Measurements from ENCODE around the gene FPGS. TPM values are rescaled to one million over a fixed set of nuclear protein-coding genes. Genes with fewer than 3 reads are reported as not detected.
A peak's percentile ranks its signal among the peaks of the same experiment; 100 is the strongest.

FPGS gene
- total and polyA plus RNA-seq, 8 donors: 29.1 to 235 (median 70.4) TPM

DNA sequence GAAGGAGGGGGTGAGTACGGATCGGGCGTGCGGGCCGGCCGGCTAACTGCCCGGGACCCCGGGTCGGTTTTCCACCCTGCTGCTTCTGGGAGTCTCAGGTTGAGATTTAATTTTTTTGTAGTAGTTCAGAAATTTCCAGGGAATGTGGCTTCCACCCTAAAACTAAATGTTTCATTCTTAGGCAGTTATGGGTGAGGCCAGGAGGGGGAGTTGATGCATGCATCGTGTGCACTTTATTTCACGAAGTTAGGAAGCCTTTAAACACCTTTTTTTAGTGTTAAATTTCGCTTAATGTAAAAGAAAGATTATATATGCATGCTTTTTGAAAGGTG is 15.9 kb upstream of the FPGS start:
- 1 to 2% (median 1%) methylated on average over 12 of the region's 12 CpGs for WGBS, 5 donors
- H3K4me1 ChIP-seq: peaks cover 18 to 72% (median 46%) of the 10 kb centered on the region in 4 donors
- H3K27ac ChIP-seq: peak overlapping the region; percentile 93 to 99 (median 97)
- intact Hi-C loops (cut with DNase I; ENCODE audit: low total_unique reads): no loop called here
- peak in 1 of 2 donors; percentile 48 for DNase-seq
- no peak for TF ChIP-seq POLR2A (IDR thresholded peaks at IDR 0.05)
- TF ChIP-seq, protein P1, sequence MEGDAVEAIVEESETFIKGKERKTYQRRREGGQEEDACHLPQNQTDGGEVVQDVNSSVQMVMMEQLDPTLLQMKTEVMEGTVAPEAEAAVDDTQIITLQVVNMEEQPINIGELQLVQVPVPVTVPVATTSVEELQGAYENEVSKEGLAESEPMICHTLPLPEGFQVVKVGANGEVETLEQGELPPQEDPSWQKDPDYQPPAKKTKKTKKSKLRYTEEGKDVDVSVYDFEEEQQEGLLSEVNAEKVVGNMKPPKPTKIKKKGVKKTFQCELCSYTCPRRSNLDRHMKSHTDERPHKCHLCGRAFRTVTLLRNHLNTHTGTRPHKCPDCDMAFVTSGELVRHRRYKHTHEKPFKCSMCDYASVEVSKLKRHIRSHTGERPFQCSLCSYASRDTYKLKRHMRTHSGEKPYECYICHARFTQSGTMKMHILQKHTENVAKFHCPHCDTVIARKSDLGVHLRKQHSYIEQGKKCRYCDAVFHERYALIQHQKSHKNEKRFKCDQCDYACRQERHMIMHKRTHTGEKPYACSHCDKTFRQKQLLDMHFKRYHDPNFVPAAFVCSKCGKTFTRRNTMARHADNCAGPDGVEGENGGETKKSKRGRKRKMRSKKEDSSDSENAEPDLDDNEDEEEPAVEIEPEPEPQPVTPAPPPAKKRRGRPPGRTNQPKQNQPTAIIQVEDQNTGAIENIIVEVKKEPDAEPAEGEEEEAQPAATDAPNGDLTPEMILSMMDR (IDR thresholded peaks at IDR 0.05): no peak
- H3K36me3 ChIP-seq: peaks cover 47 to 50% (median 48%) of the 10 kb centered on the region in 4 donors
- no peaks in the 10 kb centered on the region for H3K9me3 ChIP-seq
- H3K27me3 ChIP-seq: no peaks in the 10 kb centered on the region
- H3K4me3 ChIP-seq: peak overlapping the region; percentile 97 to 100 (median 99)

DNA sequence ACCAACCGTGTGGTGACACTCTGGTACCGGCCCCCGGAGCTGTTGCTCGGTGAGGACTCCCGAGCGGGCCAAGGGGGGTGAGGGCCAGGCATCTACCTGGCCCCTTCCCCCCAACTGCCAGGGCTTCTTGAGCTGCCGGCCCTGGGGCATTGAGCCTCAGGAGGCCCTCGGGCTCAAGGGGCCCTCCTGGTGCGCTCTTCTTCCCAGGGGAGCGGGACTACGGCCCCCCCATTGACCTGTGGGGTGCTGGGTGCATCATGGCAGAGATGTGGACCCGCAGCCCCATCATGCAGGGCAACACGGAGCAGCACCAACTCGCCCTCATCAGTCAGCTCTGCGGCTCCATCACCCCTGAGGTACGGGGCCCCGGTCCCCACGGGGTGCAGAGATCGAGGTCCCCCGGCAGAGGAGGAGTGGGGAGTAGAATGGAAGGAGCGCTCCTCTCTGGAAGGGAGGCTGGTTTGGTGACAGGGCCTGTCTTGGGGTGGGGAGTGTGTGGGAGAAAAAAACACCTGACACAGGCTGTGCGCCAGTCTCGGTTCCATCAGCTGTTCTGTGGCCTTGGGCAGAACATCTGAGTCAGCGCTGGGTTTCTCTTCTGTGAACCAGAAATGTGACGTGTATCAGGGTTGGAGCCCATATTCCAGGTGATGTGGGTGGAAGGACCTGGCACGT is 14.2 kb upstream of the FPGS start:
- Histone ChIP-seq H3K27me3 (no peaks in the 10 kb centered on the region), H3K4me3 (no peak overlapping the region), H3K36me3 (peaks cover 56 to 64% (median 58%) of the 10 kb centered on the region in 4 donors), H3K9me3 (no peaks in the 10 kb centered on the region), H3K4me1 (peaks cover 22 to 75% (median 52%) of the 10 kb centered on the region in 4 donors), H3K27ac (no peak overlapping the region)
- intact Hi-C loops (cut with DNase I; ENCODE audit: low total_unique reads): no loop called here
- TF ChIP-seq POLR2AphosphoS5 (IDR thresholded peaks at IDR 0.05) (no peak), POLR2A (IDR thresholded peaks at IDR 0.05) (no peak), EP300 (IDR thresholded peaks at IDR 0.05) (no peak)
- TF ChIP-seq, protein P1 (IDR thresholded peaks at IDR 0.05): no peak
- 88 to 91% (median 89%) methylated on average over 15 to 26 of the region's 26 CpGs for whole genome bisulfite sequencing, 5 donors
- DNase-seq: no peak

DNA sequence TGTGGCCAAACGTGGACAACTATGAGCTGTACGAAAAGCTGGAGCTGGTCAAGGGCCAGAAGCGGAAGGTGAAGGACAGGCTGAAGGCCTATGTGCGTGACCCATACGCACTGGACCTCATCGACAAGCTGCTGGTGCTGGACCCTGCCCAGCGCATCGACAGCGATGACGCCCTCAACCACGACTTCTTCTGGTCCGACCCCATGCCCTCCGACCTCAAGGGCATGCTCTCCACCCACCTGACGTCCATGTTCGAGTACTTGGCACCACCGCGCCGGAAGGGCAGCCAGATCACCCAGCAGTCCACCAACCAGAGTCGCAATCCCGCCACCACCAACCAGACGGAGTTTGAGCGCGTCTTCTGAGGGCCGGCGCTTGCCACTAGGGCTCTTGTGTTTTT is 13.5 kb upstream of the FPGS start:
- WGBS, 5 donors: 81 to 88% (median 85%) methylated on average over 18 to 25 of the region's 25 CpGs
- no peaks in the 10 kb centered on the region for H3K9me3 ChIP-seq
- DNase-seq: no peak
- peaks cover 27 to 75% (median 53%) of the 10 kb centered on the region in 4 donors for H3K4me1 ChIP-seq
- intact Hi-C loops (cut with DNase I; ENCODE audit: low total_unique reads): no loop called here
- H3K4me3 ChIP-seq: no peak overlapping the region
- no peaks in the 10 kb centered on the region for H3K27me3 ChIP-seq
- H3K36me3 ChIP-seq: peaks cover 56 to 69% (median 58%) of the 10 kb centered on the region in 4 donors
- H3K27ac ChIP-seq: no peak overlapping the region
- TF ChIP-seq POLR2A (IDR thresholded peaks at IDR 0.05) (no peak), POLR2AphosphoS5 (IDR thresholded peaks at IDR 0.05) (no peak), EP300 (IDR thresholded peaks at IDR 0.05) (no peak)
- TF ChIP-seq, protein P1 (IDR thresholded peaks at IDR 0.05): no peak

DNA sequence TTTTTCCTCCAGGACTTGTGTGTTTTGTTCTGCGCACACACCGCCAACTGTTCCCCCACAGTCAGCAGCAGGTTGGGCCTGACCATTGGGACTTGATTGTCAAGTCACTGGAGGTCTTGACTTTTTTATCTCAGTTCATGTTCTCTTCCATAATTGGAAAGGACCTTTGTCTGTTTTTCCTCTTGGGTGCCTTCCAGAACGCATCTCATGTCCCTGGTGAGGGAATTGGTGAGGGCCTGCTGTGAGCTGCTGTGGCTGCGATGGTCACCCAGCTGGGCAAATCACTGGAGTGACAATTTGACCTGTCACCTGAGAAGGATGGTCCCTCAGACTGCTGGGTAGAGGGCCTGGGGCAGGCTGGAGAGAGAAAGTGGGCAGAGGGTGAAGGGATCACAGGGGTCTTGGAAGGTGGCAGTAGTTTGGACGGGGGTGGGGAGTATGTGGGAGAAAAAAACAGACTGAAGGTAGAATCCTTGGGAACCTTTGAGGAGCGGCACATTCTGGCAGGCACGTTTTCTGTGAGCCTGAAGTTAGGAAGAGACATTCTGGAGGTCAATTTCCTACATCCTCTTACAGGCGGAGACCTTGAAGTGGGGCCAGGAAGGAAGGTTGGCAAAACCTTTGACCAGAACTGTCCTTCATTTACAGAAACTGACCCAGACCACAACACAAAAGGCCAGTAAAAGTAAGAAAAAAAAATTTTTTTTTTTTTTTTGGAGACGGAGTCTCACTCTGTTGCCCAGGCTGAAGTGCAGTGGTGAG is 12.4 kb upstream of the FPGS start:
- Histone ChIP-seq H3K4me1 (peaks cover 28 to 78% (median 53%) of the 10 kb centered on the region in 4 donors), H3K27ac (peak overlapping the region in 2 of 5 donors; percentile 25 to 38), H3K9me3 (no peaks in the 10 kb centered on the region), H3K27me3 (no peaks in the 10 kb centered on the region), H3K4me3 (no peak overlapping the region), H3K36me3 (peaks cover 56 to 73% (median 58%) of the 10 kb centered on the region in 4 donors)
- TF ChIP-seq POLR2A (IDR thresholded peaks at IDR 0.05) (no peak), EP300 (IDR thresholded peaks at IDR 0.05) (no peak), POLR2AphosphoS5 (IDR thresholded peaks at IDR 0.05) (no peak)
- TF ChIP-seq, protein P1 (IDR thresholded peaks at IDR 0.05): no peak
- DNase-seq: no peak
- intact Hi-C loops (cut with DNase I; ENCODE audit: low total_unique reads): no loop called here
- WGBS, 5 donors: 79 to 87% (median 80%) methylated on average over 9 of the region's 9 CpGs

Data from stomach (tissue), 9 donors.